HCT116 (cell line): ENCODE results near the gene AADAT. TPM values are rescaled to one million over a fixed set of nuclear protein-coding genes. Genes with fewer than 3 reads are reported as not detected.

Source experiments
- ATAC-seq: fragments of 200-7000 bp; cut with Tn5 transposase; 2 replicates; pipeline ENCODE4 v1.9.1; 2020; ENCODE audit warnings: mild to moderate bottlenecking, moderate library complexity
- BruUV-seq: library from RNA; stranded (reverse); fragments of 400-500 nt; replicated peaks from 2 replicates; lab custom pipeline; 2021; lab: Mats Ljungman, UMichigan
- CTCF ChIA-PET: fragments of 300-600 bp; sonication (Branson Sonifier 250); formaldehyde crosslinking; loops from one replicate; lab custom pipeline; 2021; ENCODE audit warnings: antibody characterized with exemption; lab: Charles Lee
- POLR2A ChIA-PET: fragments of 300-600, 350-600 bp; sonication (Branson Sonifier 250); formaldehyde crosslinking; loops from one replicate; lab custom pipeline; 2021; ENCODE audit warnings: antibody characterized with exemption; lab: Charles Lee
- RAD21 ChIA-PET, 2 experiments: fragments of 300-600 bp; sonication (Branson Sonifier 250); formaldehyde crosslinking; loops; one replicate each; lab custom pipeline; 2023; ENCODE audit warnings: low total read pairs in 2 of 2; ENCODE audit not compliant: uncharacterized antibody in 2 of 2, unreplicated experiment in 2 of 2, low non-redundant PET in 1 of 2; lab: Charles Lee
- DNase-seq: peaks from one replicate; pipeline ENCODE4 v3.0.0-alpha.2; 2010; ENCODE audit warnings: low read depth, low spot score
- H2AFZ ChIP-seq: fragments of 200-600 bp; shearing (Covaris generic), sonication (generic); 2 replicates; pipeline ENCODE4 v1.6.1; 2017; ENCODE audit warnings: low read depth, mixed run types, mixed read lengths, antibody characterized with exemption, low read length; ENCODE audit not compliant: poor library complexity, severe bottlenecking
- H3K27ac ChIP-seq: 2 replicates; pipeline ENCODE4 v1.5.1; 2012; ENCODE audit warnings: low read depth, low read length
- H3K27me3 ChIP-seq: fragments of 200-600 bp; sonication (generic); 2 replicates; pipeline ENCODE4 v1.6.1; 2016; ENCODE audit warnings: mixed run types, low read length, mixed read lengths; ENCODE audit not compliant: insufficient read depth
- H3K36me3 ChIP-seq, 2 experiments: fragments of 200-500 bp in 1 of 2; fragments of 200-600 bp in 1 of 2; sonication (Bioruptor generic) in 1 of 2; sonication (generic) in 1 of 2; 2 replicates each; pipeline versions ENCODE4 v1.5.1 to v1.6.1; 2014 to 2016; ENCODE audit warnings: low read length in 2 of 2, inconsistent platforms in 1 of 2, mixed read lengths in 1 of 2, mixed run types in 1 of 2; ENCODE audit not compliant: insufficient read depth in 2 of 2, control insufficient read depth in 1 of 2
- H3K4me1 ChIP-seq, 2 experiments: fragments of 200-600 bp in 1 of 2; sonication (generic) in 1 of 2; 2 replicates each; pipeline versions ENCODE4 v1.5.1 to v1.6.1; 2012 to 2017; ENCODE audit warnings: low read length in 2 of 2, inconsistent platforms in 1 of 2, mild to moderate bottlenecking in 1 of 2, mixed read lengths in 1 of 2, mixed run types in 1 of 2, moderate library complexity in 1 of 2; ENCODE audit not compliant: insufficient read depth in 2 of 2, control insufficient read depth in 1 of 2
- H3K4me2 ChIP-seq: fragments of 200-600 bp; sonication (generic); 2 replicates; pipeline ENCODE4 v1.6.1; 2017; ENCODE audit warnings: mixed run types, low read length, mixed read lengths
- H3K4me3 ChIP-seq, 2 experiments: fragments of 200-600 bp in 1 of 2; sonication (generic) in 1 of 2; replicated peaks in 1 of 2; 2 replicates each; pipeline ENCODE4 v1.5.1; 2011 to 2016; ENCODE audit warnings: low read length in 2 of 2, control low read depth in 1 of 2, low read depth in 1 of 2, mild to moderate bottlenecking in 1 of 2, mixed read lengths in 1 of 2, mixed run types in 1 of 2
- H3K79me2 ChIP-seq: fragments of 200-600 bp; sonication (generic); 2 replicates; pipeline ENCODE4 v1.6.1; 2017; ENCODE audit warnings: mild to moderate bottlenecking, mixed run types, low read length, moderate library complexity, mixed read lengths; ENCODE audit not compliant: insufficient read depth
- H3K9ac ChIP-seq: fragments of 200-600 bp; sonication (generic); 2 replicates; pipeline ENCODE4 v1.6.1; 2016; ENCODE audit warnings: low read length, mixed read lengths
- H3K9me2 ChIP-seq: fragments of 200-600 bp; sonication (generic), shearing (Covaris generic); 2 replicates; pipeline ENCODE4 v1.6.1; 2017; ENCODE audit warnings: mixed run types, mild to moderate bottlenecking, moderate library complexity; ENCODE audit not compliant: insufficient read depth
- H3K9me3 ChIP-seq, 2 experiments: fragments of 200-500 bp in 1 of 2; fragments of 200-600 bp in 1 of 2; sonication (Bioruptor generic) in 1 of 2; sonication (generic) in 1 of 2; 2 replicates each; pipeline ENCODE4 v1.6.1; 2014 to 2017; ENCODE audit warnings: low read length in 2 of 2, mixed read lengths in 2 of 2, inconsistent platforms in 1 of 2, low read depth in 1 of 2, mild to moderate bottlenecking in 1 of 2, mixed run types in 1 of 2, moderate library complexity in 1 of 2; ENCODE audit not compliant: control insufficient read depth in 1 of 2, insufficient read depth in 1 of 2
- H4K20me1 ChIP-seq: fragments of 200-600 bp; sonication (generic), shearing (Covaris generic); 2 replicates; pipeline ENCODE4 v1.6.1; 2017; ENCODE audit warnings: mixed run types, mild to moderate bottlenecking, moderate library complexity; ENCODE audit not compliant: insufficient read depth
- CEBPB ChIP-seq: IDR thresholded peaks from 2 replicates; pipeline ENCODE4 v1.6.1; 2012; ENCODE audit warnings: low read depth
- EGR1 ChIP-seq: IDR thresholded peaks from 2 replicates; pipeline ENCODE4 v1.6.1; 2012; ENCODE audit warnings: low read depth
- EZH2 ChIP-seq: fragments of 200-600 bp; sonication (generic); IDR thresholded peaks from 2 replicates; pipeline ENCODE4 v1.6.1; 2017; ENCODE audit warnings: antibody characterized with exemption, mixed run types
- FOSL1 ChIP-seq: IDR thresholded peaks from 2 replicates; pipeline ENCODE4 v1.6.1; 2012; ENCODE audit warnings: low read depth
- JUND ChIP-seq: IDR thresholded peaks from 2 replicates; pipeline ENCODE4 v1.6.1; 2012
- POLR2A ChIP-seq: IDR thresholded peaks from 2 replicates; pipeline ENCODE4 v1.7.0; 2011; ENCODE audit warnings: borderline replicate concordance; ENCODE audit not compliant: insufficient read depth, insufficient read length; ENCODE audit errors: extremely low read depth
- POLR2AphosphoS5 ChIP-seq: IDR thresholded peaks from 2 replicates; pipeline ENCODE4 v1.6.1; 2011; ENCODE audit warnings: mild to moderate bottlenecking, low read depth, low read length, moderate library complexity
- RAD21 ChIP-seq: IDR thresholded peaks from 2 replicates; pipeline ENCODE4 v1.6.1; 2012; ENCODE audit warnings: low read depth, mild to moderate bottlenecking
- SIN3A ChIP-seq: IDR thresholded peaks from 2 replicates; pipeline ENCODE4 v1.6.1; 2012; ENCODE audit warnings: low read depth
- SP1 ChIP-seq: IDR thresholded peaks from 2 replicates; pipeline ENCODE4 v1.6.1; 2012; ENCODE audit warnings: low read depth
- SRF ChIP-seq: IDR thresholded peaks from 2 replicates; pipeline ENCODE4 v1.6.1; 2012; ENCODE audit warnings: low read depth
- TCF7L2 ChIP-seq: IDR thresholded peaks from 2 replicates; pipeline ENCODE4 v1.7.0; 2011; ENCODE audit warnings: borderline replicate concordance, inconsistent platforms; ENCODE audit not compliant: insufficient read depth, insufficient read length; ENCODE audit errors: extremely low read depth
- YY1 ChIP-seq: IDR thresholded peaks from 2 replicates; pipeline ENCODE4 v1.6.1; 2011; ENCODE audit warnings: low read length, low read depth, moderate library complexity, mild to moderate bottlenecking; ENCODE audit not compliant: insufficient replicate concordance; ENCODE audit errors: extremely low read depth
- ZFX ChIP-seq: fragments of 450-650 bp; IDR thresholded peaks from 2 replicates; pipeline ENCODE4 v1.6.1; 2017
- ZNF274 ChIP-seq: fragments of 200-500 bp; sonication (Bioruptor generic); IDR thresholded peaks from 2 replicates; pipeline ENCODE4 v1.6.1; 2014; ENCODE audit warnings: mild to moderate bottlenecking, low read depth, low read length, inconsistent platforms
- intact Hi-C: fragments of 100-400 bp; cut with micrococcal nuclease; formaldehyde crosslinking; loops from 2 replicates; pipeline ENCODE4 v1.10.0; 2022
- total RNA-seq: library from RNA; stranded (reverse); gene quantifications from one replicate; pipeline ENCODE4 v1.2.1, GENCODE V29; 2021; ENCODE audit not compliant: unreplicated experiment
- TF ChIP-seq, protein P1 (sequence below): IDR thresholded peaks from 2 replicates; pipeline ENCODE4 v1.6.1; 2012; ENCODE audit warnings: low read depth
- TF ChIP-seq, protein P2 (sequence below): IDR thresholded peaks from 2 replicates; pipeline ENCODE4 v1.6.1; 2012
- TF ChIP-seq, protein P3 (sequence below): IDR thresholded peaks from 2 replicates; pipeline ENCODE4 v1.6.1; 2012
- TF ChIP-seq, protein P4 (sequence below): IDR thresholded peaks from 2 replicates; pipeline ENCODE4 v1.6.1; 2011; ENCODE audit warnings: mild to moderate bottlenecking, low read length, moderate library complexity; ENCODE audit not compliant: insufficient replicate concordance; ENCODE audit errors: extremely low read depth
- TF ChIP-seq, protein P5 (sequence below), 3 experiments: fragments of 200-600 bp in 1 of 3; sonication (generic) in 1 of 3; IDR thresholded peaks in 2 of 3; conservative IDR thresholded peaks in 1 of 3; 2 replicates each; pipeline ENCODE4 v1.5.1; 2012 to 2017; ENCODE audit warnings: low read depth in 2 of 3, low read length in 2 of 3, antibody characterized with exemption in 1 of 3, borderline replicate concordance in 1 of 3, control low read depth in 1 of 3, mild to moderate bottlenecking in 1 of 3, mixed read lengths in 1 of 3, mixed run types in 1 of 3, moderate library complexity in 1 of 3; ENCODE audit not compliant: insufficient read depth in 1 of 3

AADAT gene
- total RNA-seq, 1 experiment from 2014 or later = 15.4 TPM

DNA sequence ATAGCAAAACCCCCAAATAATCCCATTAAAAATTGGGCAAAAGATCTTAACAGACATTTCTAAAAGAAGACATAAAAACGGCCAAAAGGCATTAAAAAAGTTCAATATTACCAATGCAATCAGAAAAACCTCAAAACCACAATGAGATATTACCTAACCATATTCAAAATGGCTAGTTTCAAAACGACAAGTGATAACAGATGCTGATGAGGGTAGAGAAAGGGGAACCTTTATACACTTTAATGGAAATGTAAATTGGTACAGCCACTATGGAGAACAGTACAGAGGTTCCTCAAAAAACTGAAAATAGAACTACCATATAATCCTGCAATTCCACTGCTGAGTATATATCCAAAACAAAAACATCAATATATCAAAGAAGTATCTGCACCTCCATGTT, 6.2 kb downstream of the AADAT start (continued):
- no peak for TF ChIP-seq RAD21

DNA sequence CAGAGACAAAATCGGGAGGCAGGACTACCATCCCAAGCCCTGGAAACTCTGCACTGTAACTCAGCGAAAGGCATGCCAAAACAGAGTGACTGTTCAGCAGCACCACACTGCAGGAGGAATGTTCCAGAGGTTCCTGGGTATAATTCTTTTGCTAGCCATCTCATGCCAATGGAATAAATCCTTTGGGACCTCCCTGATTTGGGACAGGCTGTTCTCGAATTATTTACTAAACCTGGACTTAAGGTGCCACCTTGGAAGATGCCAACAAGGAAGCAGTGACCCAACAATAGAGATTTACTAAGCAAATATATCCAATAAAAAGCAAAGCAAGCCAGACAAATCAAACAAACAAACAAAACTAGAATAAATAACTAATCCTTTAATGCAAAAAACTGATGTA, 9.3 kb downstream of the AADAT start:
- Histone ChIP-seq H4K20me1 (no peaks in the 10 kb centered on the region), H3K4me2 (no peak overlapping the region), H3K79me2 (peaks cover 7% of the 10 kb centered on the region; the same call in 1 of the 2 replicates), H3K27me3 (no peaks in the 10 kb centered on the region), H3K9me3 (no peaks in the 10 kb centered on the region), H2AFZ (no peak overlapping the region), H3K9ac (no peak overlapping the region), H3K4me3 (no peak overlapping the region), H3K9me2 (no peaks in the 10 kb centered on the region), H3K27ac (no peak overlapping the region), H3K4me1 (no peaks in the 10 kb centered on the region), H3K36me3 (peaks cover 18 to 34% of the 10 kb centered on the region in 2 experiments; a peak in 3 of 4 replicates)
- ChIA-PET RAD21 (no interaction called here), POLR2A (no interaction called here), CTCF (no interaction called here)
- ATAC-seq (no peak), DNase-seq (no peak)
- BruUV-seq = no TSS peak
- intact Hi-C loops = no loop called here
- TF ChIP-seq SIN3A = no peak
- TF ChIP-seq JUND = no peak
- no peak for TF ChIP-seq POLR2AphosphoS5
- TF ChIP-seq, protein P1, sequence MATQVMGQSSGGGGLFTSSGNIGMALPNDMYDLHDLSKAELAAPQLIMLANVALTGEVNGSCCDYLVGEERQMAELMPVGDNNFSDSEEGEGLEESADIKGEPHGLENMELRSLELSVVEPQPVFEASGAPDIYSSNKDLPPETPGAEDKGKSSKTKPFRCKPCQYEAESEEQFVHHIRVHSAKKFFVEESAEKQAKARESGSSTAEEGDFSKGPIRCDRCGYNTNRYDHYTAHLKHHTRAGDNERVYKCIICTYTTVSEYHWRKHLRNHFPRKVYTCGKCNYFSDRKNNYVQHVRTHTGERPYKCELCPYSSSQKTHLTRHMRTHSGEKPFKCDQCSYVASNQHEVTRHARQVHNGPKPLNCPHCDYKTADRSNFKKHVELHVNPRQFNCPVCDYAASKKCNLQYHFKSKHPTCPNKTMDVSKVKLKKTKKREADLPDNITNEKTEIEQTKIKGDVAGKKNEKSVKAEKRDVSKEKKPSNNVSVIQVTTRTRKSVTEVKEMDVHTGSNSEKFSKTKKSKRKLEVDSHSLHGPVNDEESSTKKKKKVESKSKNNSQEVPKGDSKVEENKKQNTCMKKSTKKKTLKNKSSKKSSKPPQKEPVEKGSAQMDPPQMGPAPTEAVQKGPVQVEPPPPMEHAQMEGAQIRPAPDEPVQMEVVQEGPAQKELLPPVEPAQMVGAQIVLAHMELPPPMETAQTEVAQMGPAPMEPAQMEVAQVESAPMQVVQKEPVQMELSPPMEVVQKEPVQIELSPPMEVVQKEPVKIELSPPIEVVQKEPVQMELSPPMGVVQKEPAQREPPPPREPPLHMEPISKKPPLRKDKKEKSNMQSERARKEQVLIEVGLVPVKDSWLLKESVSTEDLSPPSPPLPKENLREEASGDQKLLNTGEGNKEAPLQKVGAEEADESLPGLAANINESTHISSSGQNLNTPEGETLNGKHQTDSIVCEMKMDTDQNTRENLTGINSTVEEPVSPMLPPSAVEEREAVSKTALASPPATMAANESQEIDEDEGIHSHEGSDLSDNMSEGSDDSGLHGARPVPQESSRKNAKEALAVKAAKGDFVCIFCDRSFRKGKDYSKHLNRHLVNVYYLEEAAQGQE = no peak
- no peak for TF ChIP-seq ZNF274
- TF ChIP-seq POLR2A = no peak
- TF ChIP-seq FOSL1 = no peak
- no peak for TF ChIP-seq ZFX
- no peak for TF ChIP-seq YY1
- TF ChIP-seq SRF = no peak
- no peak for TF ChIP-seq TCF7L2
- TF ChIP-seq EGR1 = no peak
- TF ChIP-seq SP1 = no peak
- TF ChIP-seq EZH2 = no peak
- TF ChIP-seq, protein P2, sequence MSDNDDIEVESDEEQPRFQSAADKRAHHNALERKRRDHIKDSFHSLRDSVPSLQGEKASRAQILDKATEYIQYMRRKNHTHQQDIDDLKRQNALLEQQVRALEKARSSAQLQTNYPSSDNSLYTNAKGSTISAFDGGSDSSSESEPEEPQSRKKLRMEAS = no peak
- TF ChIP-seq, protein P3, sequence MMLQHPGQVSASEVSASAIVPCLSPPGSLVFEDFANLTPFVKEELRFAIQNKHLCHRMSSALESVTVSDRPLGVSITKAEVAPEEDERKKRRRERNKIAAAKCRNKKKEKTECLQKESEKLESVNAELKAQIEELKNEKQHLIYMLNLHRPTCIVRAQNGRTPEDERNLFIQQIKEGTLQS = no peak
- TF ChIP-seq, protein P4, sequence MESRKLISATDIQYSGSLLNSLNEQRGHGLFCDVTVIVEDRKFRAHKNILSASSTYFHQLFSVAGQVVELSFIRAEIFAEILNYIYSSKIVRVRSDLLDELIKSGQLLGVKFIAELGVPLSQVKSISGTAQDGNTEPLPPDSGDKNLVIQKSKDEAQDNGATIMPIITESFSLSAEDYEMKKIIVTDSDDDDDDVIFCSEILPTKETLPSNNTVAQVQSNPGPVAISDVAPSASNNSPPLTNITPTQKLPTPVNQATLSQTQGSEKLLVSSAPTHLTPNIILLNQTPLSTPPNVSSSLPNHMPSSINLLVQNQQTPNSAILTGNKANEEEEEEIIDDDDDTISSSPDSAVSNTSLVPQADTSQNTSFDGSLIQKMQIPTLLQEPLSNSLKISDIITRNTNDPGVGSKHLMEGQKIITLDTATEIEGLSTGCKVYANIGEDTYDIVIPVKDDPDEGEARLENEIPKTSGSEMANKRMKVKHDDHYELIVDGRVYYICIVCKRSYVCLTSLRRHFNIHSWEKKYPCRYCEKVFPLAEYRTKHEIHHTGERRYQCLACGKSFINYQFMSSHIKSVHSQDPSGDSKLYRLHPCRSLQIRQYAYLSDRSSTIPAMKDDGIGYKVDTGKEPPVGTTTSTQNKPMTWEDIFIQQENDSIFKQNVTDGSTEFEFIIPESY = no peak
- TF ChIP-seq CEBPB = no peak
- TF ChIP-seq RAD21 = no peak
- TF ChIP-seq, protein P5, sequence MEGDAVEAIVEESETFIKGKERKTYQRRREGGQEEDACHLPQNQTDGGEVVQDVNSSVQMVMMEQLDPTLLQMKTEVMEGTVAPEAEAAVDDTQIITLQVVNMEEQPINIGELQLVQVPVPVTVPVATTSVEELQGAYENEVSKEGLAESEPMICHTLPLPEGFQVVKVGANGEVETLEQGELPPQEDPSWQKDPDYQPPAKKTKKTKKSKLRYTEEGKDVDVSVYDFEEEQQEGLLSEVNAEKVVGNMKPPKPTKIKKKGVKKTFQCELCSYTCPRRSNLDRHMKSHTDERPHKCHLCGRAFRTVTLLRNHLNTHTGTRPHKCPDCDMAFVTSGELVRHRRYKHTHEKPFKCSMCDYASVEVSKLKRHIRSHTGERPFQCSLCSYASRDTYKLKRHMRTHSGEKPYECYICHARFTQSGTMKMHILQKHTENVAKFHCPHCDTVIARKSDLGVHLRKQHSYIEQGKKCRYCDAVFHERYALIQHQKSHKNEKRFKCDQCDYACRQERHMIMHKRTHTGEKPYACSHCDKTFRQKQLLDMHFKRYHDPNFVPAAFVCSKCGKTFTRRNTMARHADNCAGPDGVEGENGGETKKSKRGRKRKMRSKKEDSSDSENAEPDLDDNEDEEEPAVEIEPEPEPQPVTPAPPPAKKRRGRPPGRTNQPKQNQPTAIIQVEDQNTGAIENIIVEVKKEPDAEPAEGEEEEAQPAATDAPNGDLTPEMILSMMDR (IDR thresholded peaks at IDR 0.05 in 2 of 3, conservative IDR thresholded peaks at IDR 0.05 in 1 of 3; ENCODE audit: borderline replicate concordance in 1 of 3, insufficient read depth in 1 of 3, low read depth in 2 of 3, low read length in 2 of 3) = no peak
